ENCODE measurements around the gene USH1G. TPM values are rescaled to one million over a fixed set of nuclear protein-coding genes. Genes with fewer than 3 reads are reported as not detected.
A peak's percentile ranks its signal among the peaks of the same experiment; 100 is the strongest.

The USH1G gene
- total and polyA plus RNA-seq, 2 of the 13 experiments (the other 11 are each of a cell fraction or from before 2014, with no cell fraction given), result 0.04 TPM; not detected in 1

GRCh38 chr17:74946641-74947040 lies 23.6 kb upstream of the USH1G start (continued):
- TF ChIP-seq ZNF687 (CRISPR knock-in tag; IDR thresholded peaks at IDR 0.05) (0 out of 2 replicates have a peak, but pooled peaks have one; percentile 8), MLLT10 (CRISPR knock-in tag; IDR thresholded peaks at IDR 0.05) (no peak)

GRCh38 chr17:74945543-74945942 lies 22.5 kb upstream of the USH1G start:
- Histone ChIP-seq H2AFZ (ENCODE audit: low read length) (no peak overlapping the region), H3K9ac (ENCODE audit: insufficient read depth, low read depth, low read length) (no peak overlapping the region), H3K4me3 (replicated peaks in 1 of 3; ENCODE audit: insufficient read depth in 1 of 3, low read depth in 2 of 3, low read length in 3 of 3) (no peak overlapping the region), H3K9me3 (ENCODE audit: low read length) (no peaks in the 10 kb centered on the region), H3K79me2 (ENCODE audit: insufficient read depth, low read length) (no peaks in the 10 kb centered on the region), H3K36me3 (replicated peaks in 1 of 2; ENCODE audit: control insufficient read depth in 1 of 2, insufficient read depth in 2 of 2, low read length in 2 of 2) (no peaks in the 10 kb centered on the region), H3K27me3 (ENCODE audit: control insufficient read depth in 1 of 2, insufficient read depth in 2 of 2, low read length in 2 of 2) (peaks cover 22 to 77% of the 10 kb centered on the region in 2 experiments; a peak in 4 of 5 replicates), H3K4me2 (ENCODE audit: low read depth, low read length) (no peak overlapping the region), H4K20me1 (ENCODE audit: insufficient read depth, low read length) (no peaks in the 10 kb centered on the region), H3K27ac (ENCODE audit: extremely low read length, insufficient read depth, low read length) (no peak overlapping the region), H3K4me1 (ENCODE audit: insufficient read depth, low read length) (no peaks in the 10 kb centered on the region)
- TF ChIP-seq EZH2 (conservative IDR thresholded peaks at IDR 0.05; ENCODE audit: low read depth, low read length) (0 out of 2 replicates have a peak, but pooled peaks have one; percentile 47), TBP (CRISPR knock-in tag; IDR thresholded peaks at IDR 0.05) (no peak), NFE2L1 (CRISPR knock-in tag; IDR thresholded peaks at IDR 0.05; ENCODE audit: borderline replicate concordance) (no peak), ATF6 (CRISPR knock-in tag; conservative IDR thresholded peaks at IDR 0.05) (no peak)
- ATAC-seq (no peak), DNase-seq (ENCODE audit: low spot score) (no peak), FAIRE-seq (no peak)
- 9% methylated on average over 6 of the region's 6 CpGs for whole genome bisulfite sequencing (ENCODE audit: low lambda C conversion rate)
- POLR2A ChIA-PET, result no interaction called here
- no TSS peak for BruUV-seq (replicated peaks)
- in situ Hi-C loops (cut with HindIII; ENCODE audit: extremely low pct_ligation_motif_present, low pct_unique_long_range_greater_than_20kb), result no loop called here
- CTCF ChIA-PET (ENCODE audit: low intra/inter-chr PET ratio, low total read pairs), result no interaction called here
- intact Hi-C loops (cut with micrococcal nuclease; ENCODE audit: unreplicated experiment), result no loop called here

Measured in HepG2 (cell line).